Memory B cell (primary cell): ENCODE results near the gene PAXX.
A peak's percentile ranks its signal among the peaks of the same experiment; 100 is the strongest.
"Not testable (repeated sequence)": the region's sequence is repeated elsewhere in the genome, so short reads cannot be mapped to it uniquely, and the experiment has no call there.

Experiments
- ATAC-seq: fragments of 150-1000 bp; cut with Tn5 transposase; 2 replicates; pipeline ENCODE4 v1.10.0; 2021; ENCODE audit warnings: low read depth, mild to moderate bottlenecking, moderate library complexity
- DNase-seq, 2 donors: peaks; one replicate each; pipeline ENCODE4 v3.0.0; 2022; ENCODE audit warnings: low spot score in 2 of 2
- H3K27ac Mint-ChIP-seq: one replicate; pipeline ENCODE4 v1.8.0; 2022; ENCODE audit warnings: mild to moderate bottlenecking, moderate library complexity, mixed read lengths
- H3K27me3 Mint-ChIP-seq: one replicate; pipeline ENCODE4 v1.8.0; 2022; ENCODE audit warnings: mixed read lengths
- H3K36me3 Mint-ChIP-seq: one replicate; pipeline ENCODE4 v1.8.0; 2022; ENCODE audit warnings: mild to moderate bottlenecking, mixed read lengths
- H3K4me1 Mint-ChIP-seq: one replicate; pipeline ENCODE4 v1.8.0; 2022; ENCODE audit warnings: mixed read lengths
- H3K4me3 Mint-ChIP-seq: one replicate; pipeline ENCODE4 v1.8.0; 2022; ENCODE audit warnings: mild to moderate bottlenecking, moderate library complexity, mixed read lengths
- H3K9me3 Mint-ChIP-seq: one replicate; pipeline ENCODE4 v1.8.0; 2022; ENCODE audit warnings: mixed read lengths

The PAXX gene

GRCh38 chr9:136992819-136993369 is 672 bp downstream of the PAXX start:
- no peak for ATAC-seq
- no peaks in the 10 kb centered on the region for H3K36me3 Mint-ChIP-seq
- peak overlapping the region; percentile 89 for H3K4me3 Mint-ChIP-seq
- peaks cover 1% of the 10 kb centered on the region for H3K27me3 Mint-ChIP-seq
- H3K4me1 Mint-ChIP-seq: peaks cover 15% of the 10 kb centered on the region
- H3K9me3 Mint-ChIP-seq: no peaks in the 10 kb centered on the region
- no peak for DNase-seq
- peak overlapping the region; percentile 90 for H3K27ac Mint-ChIP-seq

GRCh38 chr9:136994180-136994887 is 2.1 kb downstream of the PAXX start:
- ATAC-seq: no peak
- H3K9me3 Mint-ChIP-seq: no peaks in the 10 kb centered on the region
- no peaks in the 10 kb centered on the region for H3K36me3 Mint-ChIP-seq
- H3K27ac Mint-ChIP-seq: peak overlapping the region; percentile 14
- no peak overlapping the region for H3K4me3 Mint-ChIP-seq
- H3K27me3 Mint-ChIP-seq: peaks cover 2% of the 10 kb centered on the region
- no peak for DNase-seq
- peaks cover 23% of the 10 kb centered on the region for H3K4me1 Mint-ChIP-seq

- Mint-ChIP-seq H3K36me3 (no peaks in the 10 kb centered on the region), H3K27ac (no peak overlapping the region), H3K27me3 (peaks cover 2% of the 10 kb centered on the region), H3K9me3 (no peaks in the 10 kb centered on the region), H3K4me1 (peaks cover 23% of the 10 kb centered on the region), H3K4me3 (no peak overlapping the region)
- no peak for ATAC-seq
- no peak for DNase-seq
Measured at GRCh38 chr9:136994888-136995230, 2.6 kb downstream of the PAXX start.

- ATAC-seq (no peak), DNase-seq (no peak)
- H3K27me3 Mint-ChIP-seq: peaks cover 2% of the 10 kb centered on the region
- H3K27ac Mint-ChIP-seq: no peak overlapping the region
- H3K36me3 Mint-ChIP-seq: no peaks in the 10 kb centered on the region
- H3K9me3 Mint-ChIP-seq: no peaks in the 10 kb centered on the region
- H3K4me3 Mint-ChIP-seq: no peak overlapping the region
- H3K4me1 Mint-ChIP-seq: peaks cover 23% of the 10 kb centered on the region
Measured at GRCh38 chr9:136995362-136995761, 3.1 kb downstream of the PAXX start.

- H3K36me3 Mint-ChIP-seq: no peaks in the 10 kb centered on the region
- no peak overlapping the region for H3K4me3 Mint-ChIP-seq
- no peak overlapping the region for H3K27ac Mint-ChIP-seq
- H3K27me3 Mint-ChIP-seq: peaks cover 2% of the 10 kb centered on the region
- ATAC-seq (no peak), DNase-seq (no peak)
- H3K4me1 Mint-ChIP-seq: peaks cover 23% of the 10 kb centered on the region
- no peaks in the 10 kb centered on the region for H3K9me3 Mint-ChIP-seq
Measured at GRCh38 chr9:136995772-136996311, 3.6 kb downstream of the PAXX start.

- DNase-seq: peak in 1 of 2 donors; percentile 55
- Mint-ChIP-seq H3K4me3 (peak within 1 kb of the TSS; percentile 54), H3K27me3 (peaks cover 2% of the 10 kb centered on the region), H3K9me3 (no peaks in the 10 kb centered on the region), H3K36me3 (no peaks in the 10 kb centered on the region), H3K27ac (no peak within 1 kb of the TSS), H3K4me1 (peaks cover 22% of the 10 kb centered on the region)
- ATAC-seq: no peak
Measured at GRCh38 chr9:136996361-136997292, 4.4 kb downstream of the PAXX start, which contains the start of gene CLIC3. Gene CLIC3, minus strand, starts transcription at chr9:136996568. Its CDS starts 25 bp downstream, at chr9:136996543.

GRCh38 chr9:136997371-136997770 is 5.1 kb downstream of the PAXX start:
- no peak for ATAC-seq

GRCh38 chr9:136997830-136998234 is 5.6 kb downstream of the PAXX start:
- no peaks in the 10 kb centered on the region for H3K9me3 Mint-ChIP-seq
- ATAC-seq (no peak), DNase-seq (no peak)
- peak overlapping the region; percentile 46 for H3K4me3 Mint-ChIP-seq
- H3K27ac Mint-ChIP-seq: peak overlapping the region; percentile 8
- H3K36me3 Mint-ChIP-seq: no peaks in the 10 kb centered on the region
- H3K4me1 Mint-ChIP-seq: peaks cover 22% of the 10 kb centered on the region
- H3K27me3 Mint-ChIP-seq: peaks cover 2% of the 10 kb centered on the region

More at GRCh38 chr9:136997371-136997770, 5.1 kb downstream of the PAXX start:
- Mint-ChIP-seq H3K4me1 (peaks cover 22% of the 10 kb centered on the region), H3K27me3 (peaks cover 2% of the 10 kb centered on the region), H3K9me3 (no peaks in the 10 kb centered on the region), H3K36me3 (no peaks in the 10 kb centered on the region), H3K4me3 (peak overlapping the region; percentile 46), H3K27ac (no peak overlapping the region)
- no peak for DNase-seq

- Mint-ChIP-seq H3K4me1 (peaks cover 18% of the 10 kb centered on the region), H3K36me3 (no peaks in the 10 kb centered on the region), H3K27ac (peak overlapping the region; percentile 75), H3K9me3 (peaks cover 3% of the 10 kb centered on the region), H3K4me3 (peak overlapping the region; percentile 71), H3K27me3 (peaks cover 2% of the 10 kb centered on the region)
- peak; percentile 76 for ATAC-seq
- no peak for DNase-seq
Measured at GRCh38 chr9:137000177-137000930, 8.1 kb downstream of the PAXX start.

GRCh38 chr9:137001857-137002645 is 9.8 kb downstream of the PAXX start:
- no peak overlapping the region for H3K4me3 Mint-ChIP-seq
- H3K27ac Mint-ChIP-seq: no peak overlapping the region
- no peaks in the 10 kb centered on the region for H3K36me3 Mint-ChIP-seq
- peaks cover 15% of the 10 kb centered on the region for H3K4me1 Mint-ChIP-seq
- peaks cover 4% of the 10 kb centered on the region for H3K27me3 Mint-ChIP-seq
- H3K9me3 Mint-ChIP-seq: peaks cover 3% of the 10 kb centered on the region
- DNase-seq (no peak), ATAC-seq (no peak)

- Mint-ChIP-seq H3K36me3 (no peaks in the 10 kb centered on the region), H3K4me1 (peaks cover 13% of the 10 kb centered on the region), H3K27ac (no peak overlapping the region), H3K4me3 (no peak overlapping the region), H3K27me3 (peaks cover 4% of the 10 kb centered on the region), H3K9me3 (peaks cover 3% of the 10 kb centered on the region)
- DNase-seq (no peak), ATAC-seq (no peak)
Measured at GRCh38 chr9:137002646-137003041, 10.4 kb downstream of the PAXX start.

- not testable (repeated sequence) for H3K4me3 Mint-ChIP-seq, DNase-seq, H3K27ac Mint-ChIP-seq, H3K27me3 Mint-ChIP-seq, H3K36me3 Mint-ChIP-seq, ATAC-seq, H3K4me1 Mint-ChIP-seq, H3K9me3 Mint-ChIP-seq
Measured at GRCh38 chr9:137004285-137004684, 12.1 kb downstream of the PAXX start.
